ENCODE data around the gene KLF12. TPM values are rescaled to one million over a fixed set of nuclear protein-coding genes. Genes with fewer than 3 reads are reported as not detected.

The KLF12 gene
- 10 to 100 TPM; 19.4 to 19.9 TPM for total RNA-seq

GRCh38 chr13:74134221-74134776 lies at the start of gene KLF12:
Gene KLF12, minus strand, starts transcription at chr13:74134404.
- Mint-ChIP-seq H3K27me3 (ENCODE audit: low read depth) (no peaks in the 10 kb centered on the region), H3K36me3 (ENCODE audit: low read depth) (peaks cover 4% of the 10 kb centered on the region), H3K4me3 (peak within 1 kb of the TSS; percentile 91), H3K4me1 (ENCODE audit: low read depth) (peaks cover 35% of the 10 kb centered on the region), H3K27ac (peak within 1 kb of the TSS; percentile 96), H3K9me3 (no peaks in the 10 kb centered on the region)
- CTCF ChIA-PET = interaction anchor here (0.6 to 4.0 kb wide), 5 partner anchors 71 to 285 kb away, joined by 3 to 22 read pairs (median 5); no protein-coding TSS in a partner anchor
- intact Hi-C loops (cut with micrococcal nuclease) = loop anchor here (1.0 to 10.0 kb wide), 11 partner anchors 72 to 1407 kb away; partner anchors contain the start of genes BORA, COMMD6, KLF5 and MZT1
- DNase-seq = peak; percentile 97

- CTCF ChIA-PET = no interaction called here
- Mint-ChIP-seq H3K36me3 (ENCODE audit: low read depth) (no peaks in the 10 kb centered on the region), H3K4me1 (ENCODE audit: low read depth) (no peaks in the 10 kb centered on the region), H3K27me3 (ENCODE audit: low read depth) (no peaks in the 10 kb centered on the region), H3K4me3 (no peak overlapping the region), H3K27ac (no peak overlapping the region), H3K9me3 (no peaks in the 10 kb centered on the region)
- no peak for DNase-seq
- intact Hi-C loops (cut with micrococcal nuclease) = no loop called here
Observed at GRCh38 chr13:74182491-74182890, 48.3 kb upstream of the KLF12 start.

DNA sequence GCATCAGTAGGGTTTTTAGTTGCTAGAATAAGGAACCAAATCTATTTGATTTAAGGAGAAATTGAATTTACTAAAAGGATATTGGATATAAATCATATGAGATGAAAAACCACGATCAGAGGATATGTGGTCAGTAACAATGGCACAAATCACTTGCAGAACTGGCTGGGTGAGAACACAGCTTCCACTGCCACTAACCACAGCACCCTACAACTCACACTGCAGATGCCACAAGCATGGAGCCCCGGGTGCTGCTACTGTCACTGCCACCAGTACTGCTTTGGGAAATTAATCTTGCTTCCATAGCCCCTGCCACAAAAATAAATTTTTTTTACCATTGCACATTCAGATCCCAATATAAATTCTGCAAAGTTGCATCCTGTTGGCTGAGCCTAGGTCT lies 40.6 kb upstream of the KLF12 start:
- intact Hi-C loops (cut with micrococcal nuclease) = no loop called here
- Mint-ChIP-seq H3K27me3 (ENCODE audit: low read depth) (no peaks in the 10 kb centered on the region), H3K36me3 (ENCODE audit: low read depth) (no peaks in the 10 kb centered on the region), H3K4me3 (no peak overlapping the region), H3K27ac (no peak overlapping the region), H3K4me1 (ENCODE audit: low read depth) (no peaks in the 10 kb centered on the region), H3K9me3 (no peaks in the 10 kb centered on the region)
- CTCF ChIA-PET = no interaction called here
- no peak for DNase-seq

DNA sequence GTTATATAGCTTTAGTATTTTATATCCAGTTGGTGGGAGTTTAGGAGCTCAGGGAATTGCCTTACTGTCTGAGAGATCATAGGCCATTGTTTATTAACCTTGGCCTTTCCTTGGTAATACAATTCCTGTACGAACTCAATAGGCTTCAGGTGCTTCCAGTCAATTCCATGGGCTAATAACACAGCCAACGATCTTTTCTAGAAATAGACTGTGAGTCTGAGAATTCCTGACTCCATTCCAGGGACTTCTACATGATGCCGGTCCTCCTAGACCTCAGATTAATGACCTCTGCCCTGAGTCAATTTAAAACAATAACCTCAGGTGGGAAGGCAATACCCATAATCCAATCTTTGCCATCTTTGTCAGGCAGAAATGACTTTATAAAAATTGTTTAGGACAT lies 39.6 kb upstream of the KLF12 start:
- intact Hi-C loops (cut with micrococcal nuclease) = no loop called here
- Mint-ChIP-seq H3K36me3 (ENCODE audit: low read depth) (no peaks in the 10 kb centered on the region), H3K4me1 (ENCODE audit: low read depth) (no peaks in the 10 kb centered on the region), H3K27me3 (ENCODE audit: low read depth) (no peaks in the 10 kb centered on the region), H3K4me3 (no peak overlapping the region), H3K27ac (no peak overlapping the region), H3K9me3 (no peaks in the 10 kb centered on the region)
- DNase-seq = no peak
- CTCF ChIA-PET = interaction anchor here (0.6 kb wide), 1 partner anchor 244 kb away, joined by 3 read pairs; no protein-coding TSS in a partner anchor

DNA sequence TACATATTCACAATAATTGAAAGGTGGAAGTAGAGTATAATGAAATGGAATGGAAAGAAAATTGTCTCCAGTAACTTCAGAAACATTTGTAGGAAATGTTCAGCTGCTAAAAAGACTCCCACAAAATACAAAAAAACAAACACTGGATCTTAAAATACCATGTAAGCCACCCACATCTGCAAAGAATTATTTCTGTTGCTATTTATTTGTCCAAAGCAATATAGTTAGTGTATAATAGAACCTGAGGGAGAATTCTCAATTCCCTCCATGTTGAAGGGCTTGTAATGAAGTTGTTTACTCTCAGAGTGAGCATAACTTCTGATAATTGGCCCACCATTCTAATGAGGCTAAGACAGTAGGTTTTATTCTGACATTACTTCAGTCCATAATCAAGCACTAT lies 37.4 kb upstream of the KLF12 start:
- CTCF ChIA-PET = no interaction called here
- Mint-ChIP-seq H3K4me3 (no peak overlapping the region), H3K27me3 (ENCODE audit: low read depth) (no peaks in the 10 kb centered on the region), H3K27ac (no peak overlapping the region), H3K4me1 (ENCODE audit: low read depth) (no peaks in the 10 kb centered on the region), H3K36me3 (ENCODE audit: low read depth) (no peaks in the 10 kb centered on the region), H3K9me3 (no peaks in the 10 kb centered on the region)
- DNase-seq = no peak
- intact Hi-C loops (cut with micrococcal nuclease) = no loop called here

GRCh38 chr13:74169676-74170075 lies 35.5 kb upstream of the KLF12 start:
- Mint-ChIP-seq H3K27ac (no peak overlapping the region), H3K27me3 (ENCODE audit: low read depth) (no peaks in the 10 kb centered on the region)

DNA sequence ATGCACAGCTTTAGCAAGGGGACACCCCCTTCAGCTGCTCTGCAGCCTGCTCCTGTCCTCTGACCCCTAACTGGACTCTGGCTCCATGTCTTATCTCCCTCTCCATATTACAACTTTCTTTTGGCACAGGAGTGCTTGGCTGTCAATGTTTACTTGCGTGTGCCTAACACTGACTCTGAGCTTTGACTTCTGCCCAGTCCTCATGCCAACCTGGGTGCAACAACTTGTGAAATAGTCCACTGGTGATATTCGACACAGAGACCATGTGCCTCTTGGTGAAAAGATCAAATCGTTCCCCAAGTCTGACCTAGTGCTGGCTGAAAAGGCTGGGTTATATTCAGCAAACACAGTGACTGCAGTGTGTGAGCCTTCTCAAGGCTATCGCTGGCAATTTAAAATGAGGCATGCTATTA lies 34.1 kb upstream of the KLF12 start:
- H3K4me1 Mint-ChIP-seq (ENCODE audit: low read depth) = no peaks in the 10 kb centered on the region
- CTCF ChIA-PET = interaction anchor here (0.6 kb wide), 1 partner anchor 542 kb away, joined by 3 read pairs; no protein-coding TSS in a partner anchor
- H3K27me3 Mint-ChIP-seq (ENCODE audit: low read depth) = no peaks in the 10 kb centered on the region
- H3K4me3 Mint-ChIP-seq = no peak overlapping the region
- intact Hi-C loops (cut with micrococcal nuclease) = no loop called here
- no peaks in the 10 kb centered on the region for H3K36me3 Mint-ChIP-seq (ENCODE audit: low read depth)
- H3K27ac Mint-ChIP-seq = no peak overlapping the region
- no peak for DNase-seq
- H3K9me3 Mint-ChIP-seq = no peaks in the 10 kb centered on the region

More at GRCh38 chr13:74169676-74170075, 35.5 kb upstream of the KLF12 start:
- Mint-ChIP-seq H3K36me3 (ENCODE audit: low read depth) (no peaks in the 10 kb centered on the region), H3K4me1 (ENCODE audit: low read depth) (no peaks in the 10 kb centered on the region), H3K4me3 (no peak overlapping the region), H3K9me3 (no peaks in the 10 kb centered on the region)
- DNase-seq = no peak
- CTCF ChIA-PET = interaction anchor here (1.0 kb wide), 1 partner anchor 17 kb away, joined by 3 read pairs; no protein-coding TSS in a partner anchor
- intact Hi-C loops (cut with micrococcal nuclease) = no loop called here

DNA sequence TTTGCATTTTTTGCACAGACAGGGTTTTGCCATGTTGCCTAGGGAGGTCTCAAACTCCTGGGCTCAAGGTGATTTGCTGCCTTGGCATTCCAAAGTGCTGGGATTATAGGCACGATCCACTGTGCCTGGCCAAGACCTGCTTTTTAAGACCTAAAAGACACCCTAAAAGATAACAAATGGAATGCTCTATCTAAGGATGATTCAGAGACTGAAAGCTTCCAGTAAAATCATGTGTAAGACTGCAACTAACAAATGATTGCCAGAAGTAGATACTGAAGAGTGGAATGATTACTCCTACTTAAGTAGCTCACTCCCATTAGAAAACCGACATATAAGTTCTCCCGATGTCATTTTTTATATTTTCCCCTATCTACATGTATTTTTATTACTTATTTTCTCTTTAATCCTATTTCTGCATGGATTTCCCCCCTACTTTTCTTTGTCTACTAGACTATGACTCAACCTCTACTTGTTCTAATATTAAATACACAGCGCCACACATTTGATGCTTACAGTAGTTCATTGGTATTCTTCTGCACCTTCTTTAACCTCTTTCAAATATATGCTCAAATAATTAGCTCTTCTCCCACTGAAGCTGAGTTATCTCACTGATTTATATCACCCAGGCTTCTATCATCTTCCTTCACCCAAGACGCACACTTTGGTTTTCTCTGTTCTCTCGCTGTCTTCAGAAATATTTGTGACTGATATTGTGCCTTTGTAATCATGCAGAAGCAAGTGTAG lies 32.2 kb upstream of the KLF12 start:
- no peak overlapping the region for H3K4me3 Mint-ChIP-seq
- no peaks in the 10 kb centered on the region for H3K27me3 Mint-ChIP-seq (ENCODE audit: low read depth)
- no peaks in the 10 kb centered on the region for H3K9me3 Mint-ChIP-seq
- H3K27ac Mint-ChIP-seq = no peak overlapping the region
- no peaks in the 10 kb centered on the region for H3K36me3 Mint-ChIP-seq (ENCODE audit: low read depth)
- H3K4me1 Mint-ChIP-seq (ENCODE audit: low read depth) = no peaks in the 10 kb centered on the region
- intact Hi-C loops (cut with micrococcal nuclease) = no loop called here
- CTCF ChIA-PET = interaction anchor here (1.0 kb wide), 1 partner anchor 119 kb away, joined by 3 read pairs; no protein-coding TSS in a partner anchor
- DNase-seq = no peak

- H3K27me3 Mint-ChIP-seq (ENCODE audit: low read depth) = no peaks in the 10 kb centered on the region
- CTCF ChIA-PET = no interaction called here
- no peaks in the 10 kb centered on the region for H3K9me3 Mint-ChIP-seq
- no peak overlapping the region for H3K27ac Mint-ChIP-seq
- intact Hi-C loops (cut with micrococcal nuclease) = no loop called here
- peaks cover 5% of the 10 kb centered on the region for H3K4me1 Mint-ChIP-seq (ENCODE audit: low read depth)
- DNase-seq = no peak
- H3K4me3 Mint-ChIP-seq = no peak overlapping the region
- no peaks in the 10 kb centered on the region for H3K36me3 Mint-ChIP-seq (ENCODE audit: low read depth)
Observed at GRCh38 chr13:74162782-74163181, 28.6 kb upstream of the KLF12 start.

GRCh38 chr13:74162135-74162534 lies 27.9 kb upstream of the KLF12 start:
- no peaks in the 10 kb centered on the region for H3K9me3 Mint-ChIP-seq
- H3K4me1 Mint-ChIP-seq (ENCODE audit: low read depth) = peaks cover 5% of the 10 kb centered on the region
- no peak for DNase-seq
- H3K36me3 Mint-ChIP-seq (ENCODE audit: low read depth) = no peaks in the 10 kb centered on the region
- no peaks in the 10 kb centered on the region for H3K27me3 Mint-ChIP-seq (ENCODE audit: low read depth)
- CTCF ChIA-PET = no interaction called here
- intact Hi-C loops (cut with micrococcal nuclease) = no loop called here
- no peak overlapping the region for H3K4me3 Mint-ChIP-seq
- H3K27ac Mint-ChIP-seq = no peak overlapping the region

DNA sequence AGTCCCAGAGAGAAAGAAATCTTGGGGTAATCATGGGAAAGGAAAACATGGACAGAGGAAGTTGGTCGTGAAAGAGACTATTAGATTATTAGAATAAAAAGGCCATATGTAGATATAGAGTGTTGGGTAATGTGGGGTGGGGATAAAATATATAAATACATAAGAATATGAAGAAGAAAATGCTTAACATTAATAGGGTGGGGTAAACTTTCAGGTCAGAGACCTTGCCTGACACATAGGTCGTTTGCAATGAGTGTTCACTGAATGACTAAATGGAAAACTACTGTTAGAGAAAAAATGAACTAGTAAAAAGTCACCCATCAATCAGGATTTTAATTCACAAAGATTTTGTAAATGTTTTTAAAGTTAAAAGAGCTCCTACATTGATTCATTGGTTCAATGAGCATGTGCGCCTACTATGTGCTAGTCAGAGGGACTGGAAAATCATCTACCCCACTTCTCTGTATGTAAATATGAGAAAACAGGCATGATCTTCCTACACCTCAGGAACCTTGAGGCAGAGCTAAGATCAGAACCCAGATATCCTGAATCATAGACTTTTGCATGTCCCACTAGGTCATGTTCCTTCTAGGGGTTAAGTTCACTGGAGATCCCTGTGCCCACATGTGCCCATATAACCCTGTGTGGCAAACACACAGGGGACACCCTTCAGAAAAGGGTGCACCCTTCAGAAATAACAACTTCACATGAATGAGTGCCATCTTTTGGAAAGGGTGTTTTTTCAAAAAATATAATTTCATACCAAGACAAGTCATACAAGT lies 24.6 kb upstream of the KLF12 start:
- no peaks in the 10 kb centered on the region for H3K9me3 Mint-ChIP-seq
- CTCF ChIA-PET = no interaction called here
- H3K4me1 Mint-ChIP-seq (ENCODE audit: low read depth) = peaks cover 5% of the 10 kb centered on the region
- DNase-seq = no peak
- no peaks in the 10 kb centered on the region for H3K27me3 Mint-ChIP-seq (ENCODE audit: low read depth)
- H3K4me3 Mint-ChIP-seq = no peak overlapping the region
- no peaks in the 10 kb centered on the region for H3K36me3 Mint-ChIP-seq (ENCODE audit: low read depth)
- no peak overlapping the region for H3K27ac Mint-ChIP-seq
- intact Hi-C loops (cut with micrococcal nuclease) = no loop called here

DNA sequence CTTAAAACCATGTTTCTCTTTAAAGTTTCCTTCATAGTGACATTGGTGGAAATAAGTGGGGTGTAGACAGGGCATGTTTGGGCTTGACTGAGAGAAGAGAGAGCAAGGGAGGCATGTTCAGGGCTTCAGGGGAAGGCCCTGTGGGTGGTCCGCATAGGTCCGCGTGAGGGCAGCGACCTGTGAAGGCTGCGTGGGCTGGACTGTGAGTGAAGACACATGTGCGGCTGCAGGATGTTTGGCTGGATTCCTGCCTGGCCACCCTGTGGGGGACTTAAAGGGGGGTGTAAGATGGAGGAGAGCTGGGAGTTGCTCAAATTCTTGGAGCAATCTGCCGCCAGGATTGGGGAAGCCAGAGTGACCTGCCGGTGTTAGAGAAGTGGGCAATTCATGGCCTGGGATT lies 23.8 kb upstream of the KLF12 start:
- Mint-ChIP-seq H3K27ac (no peak overlapping the region), H3K4me3 (no peak overlapping the region), H3K4me1 (ENCODE audit: low read depth) (peaks cover 5% of the 10 kb centered on the region), H3K27me3 (ENCODE audit: low read depth) (no peaks in the 10 kb centered on the region), H3K36me3 (ENCODE audit: low read depth) (no peaks in the 10 kb centered on the region), H3K9me3 (no peaks in the 10 kb centered on the region)
- DNase-seq = no peak
- CTCF ChIA-PET = no interaction called here
- intact Hi-C loops (cut with micrococcal nuclease) = no loop called here

All from activated naive CD4-positive, alpha-beta T cell treated with anti-CD3 and anti-CD28 coated beads for 36 hours (primary cell).